Measurements from ENCODE around the gene PNMT. TPM values are rescaled to one million over a fixed set of nuclear protein-coding genes. Genes with fewer than 3 reads are reported as not detected.
A peak's percentile ranks its signal among the peaks of the same experiment; 100 is the strongest.

PNMT gene
- total RNA-seq, 1 donor from 2014 or later = 2.4 TPM

DNA sequence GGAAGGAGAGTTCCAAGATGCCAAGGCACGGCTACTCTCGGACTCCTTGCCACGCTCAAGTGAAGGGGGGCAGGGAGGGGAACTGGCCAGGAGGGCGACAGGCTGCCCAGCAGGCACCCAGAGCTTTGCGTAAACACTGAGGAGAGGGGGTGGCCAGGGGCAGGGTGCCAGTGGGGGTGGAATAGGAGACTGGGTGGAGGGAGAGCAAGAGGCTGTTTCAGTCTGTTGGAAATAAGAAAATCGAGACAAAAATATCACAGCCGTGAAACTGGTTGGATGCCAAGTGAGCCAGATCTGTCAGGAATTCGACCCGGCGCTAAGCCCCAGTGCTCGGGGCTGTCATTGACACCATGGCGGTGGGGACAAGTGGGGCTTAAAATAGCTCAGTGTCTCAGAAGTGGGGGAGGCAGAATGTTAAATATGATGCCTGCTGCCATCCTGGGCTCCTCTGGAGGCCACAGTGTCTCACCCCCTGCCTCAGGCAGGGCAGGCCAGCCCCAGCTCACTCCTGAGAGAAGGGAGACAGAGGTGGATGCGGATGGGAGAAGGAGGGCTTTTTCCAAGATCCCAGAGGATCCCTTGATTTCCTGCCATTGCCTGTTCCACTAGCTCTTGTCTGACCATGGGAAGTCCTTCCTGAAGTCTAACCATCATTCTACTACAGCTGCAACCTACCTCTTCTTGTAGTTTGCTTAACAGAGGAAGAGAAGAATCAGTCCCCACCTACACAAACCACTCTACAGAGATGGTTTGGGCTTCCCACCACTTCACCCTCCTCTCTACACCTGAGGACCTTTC is 9.5 kb downstream of the PNMT start:
- Mint-ChIP-seq H3K27ac (ENCODE audit: unreplicated experiment) (peak overlapping the region; percentile 91), H3K27me3 (ENCODE audit: unreplicated experiment) (no peaks in the 10 kb centered on the region), H3K4me1 (ENCODE audit: unreplicated experiment) (peaks cover 40% of the 10 kb centered on the region), H3K36me3 (ENCODE audit: unreplicated experiment) (peaks cover 7% of the 10 kb centered on the region), H3K4me3 (ENCODE audit: unreplicated experiment) (peak overlapping the region; percentile 22), H3K9me3 (ENCODE audit: unreplicated experiment) (no peaks in the 10 kb centered on the region)
- no peak for TF ChIP-seq CTCF (IDR thresholded peaks at IDR 0.05)
- DNase-seq (ENCODE audit: extremely low spot score, unreplicated experiment) = no peak

- no peak for DNase-seq (ENCODE audit: extremely low spot score, unreplicated experiment)
- Mint-ChIP-seq H3K27ac (ENCODE audit: unreplicated experiment) (peak overlapping the region; percentile 91), H3K27me3 (ENCODE audit: unreplicated experiment) (no peaks in the 10 kb centered on the region), H3K4me1 (ENCODE audit: unreplicated experiment) (peaks cover 40% of the 10 kb centered on the region), H3K4me3 (ENCODE audit: unreplicated experiment) (no peak overlapping the region), H3K36me3 (ENCODE audit: unreplicated experiment) (peaks cover 11% of the 10 kb centered on the region), H3K9me3 (ENCODE audit: unreplicated experiment) (no peaks in the 10 kb centered on the region)
- no peak for TF ChIP-seq CTCF (IDR thresholded peaks at IDR 0.05)
Observed at GRCh38 chr17:39678340-39679116, 10.3 kb downstream of the PNMT start.

- no peak for TF ChIP-seq CTCF (IDR thresholded peaks at IDR 0.05)
- Mint-ChIP-seq H3K9me3 (ENCODE audit: unreplicated experiment) (no peaks in the 10 kb centered on the region), H3K27me3 (ENCODE audit: unreplicated experiment) (no peaks in the 10 kb centered on the region), H3K4me1 (ENCODE audit: unreplicated experiment) (peaks cover 39% of the 10 kb centered on the region), H3K27ac (ENCODE audit: unreplicated experiment) (no peak overlapping the region), H3K4me3 (ENCODE audit: unreplicated experiment) (no peak overlapping the region), H3K36me3 (ENCODE audit: unreplicated experiment) (peaks cover 13% of the 10 kb centered on the region)
- no peak for DNase-seq (ENCODE audit: extremely low spot score, unreplicated experiment)
Observed at GRCh38 chr17:39679521-39680192, 11.4 kb downstream of the PNMT start.

GRCh38 chr17:39683295-39683939 is 15.2 kb downstream of the PNMT start:
- no peaks in the 10 kb centered on the region for H3K27me3 Mint-ChIP-seq (ENCODE audit: unreplicated experiment)
- peaks cover 17% of the 10 kb centered on the region for H3K4me1 Mint-ChIP-seq (ENCODE audit: unreplicated experiment)
- no peak for DNase-seq (ENCODE audit: extremely low spot score, unreplicated experiment)
- H3K9me3 Mint-ChIP-seq (ENCODE audit: unreplicated experiment) = no peaks in the 10 kb centered on the region
- no peak overlapping the region for H3K4me3 Mint-ChIP-seq (ENCODE audit: unreplicated experiment)
- TF ChIP-seq CTCF (IDR thresholded peaks at IDR 0.05) = no peak
- H3K27ac Mint-ChIP-seq (ENCODE audit: unreplicated experiment) = no peak overlapping the region
- H3K36me3 Mint-ChIP-seq (ENCODE audit: unreplicated experiment) = peaks cover 16% of the 10 kb centered on the region

All from osteocyte (in vitro differentiated cells).